Prostate gland (tissue), 2 donors: ENCODE measurements around the gene PROM1. TPM values are rescaled to one million over a fixed set of nuclear protein-coding genes. Genes with fewer than 3 reads are reported as not detected.

ENCODE experiments used
- DNase-seq: peaks from one replicate; pipeline ENCODE4 v3.0.0-alpha.2; 2019; ENCODE audit warnings: low spot score
- H3K27ac ChIP-seq, 2 donors: fragments of 200-600 bp; sonication (generic); 2 replicates each; pipeline ENCODE4 v1.5.1; 2017 to 2019
- H3K27me3 ChIP-seq: fragments of 200-600 bp; sonication (generic); replicated peaks from 2 replicates; pipeline ENCODE4 v1.5.1; 2019; ENCODE audit not compliant: insufficient read depth
- H3K36me3 ChIP-seq, 2 donors: fragments of 200-600 bp; sonication (generic); 1 replicate in 1 of 2; 2 replicates in 1 of 2; pipeline versions ENCODE4 v1.5.1 to v1.8.1; 2017 to 2019
- H3K4me1 ChIP-seq: fragments of 200-600 bp; sonication (generic); replicated peaks from 2 replicates; pipeline ENCODE4 v1.5.1; 2019
- H3K4me3 ChIP-seq, 2 donors: fragments of 200-600 bp; sonication (generic); 2 replicates each; pipeline ENCODE4 v1.5.1; 2017 to 2019
- H3K9me3 ChIP-seq: fragments of 200-600 bp; sonication (generic); 2 replicates; pipeline ENCODE4 v1.5.1; 2017
- CTCF ChIP-seq, 4 experiments: fragments of 200-600 bp in 2 of 4; fragments of 450-650 bp in 2 of 4; sonication (generic) in 2 of 4; IDR thresholded peaks; 1 replicate in 3 of 4; 2 replicates in 1 of 4; pipeline ENCODE4 v1.5.1; 2016 to 2019; ENCODE audit warnings: antibody characterized with exemption in 4 of 4, mild to moderate bottlenecking in 2 of 4, moderate library complexity in 2 of 4
- POLR2A ChIP-seq: fragments of 450-650 bp; IDR thresholded peaks from one replicate; pipeline ENCODE4 v1.6.1; 2016; ENCODE audit warnings: antibody characterized with exemption, mild to moderate bottlenecking
- POLR2AphosphoS5 ChIP-seq: sonication (generic); formaldehyde crosslinking; IDR thresholded peaks from one replicate; pipeline ENCODE4 v1.6.1; 2017; ENCODE audit warnings: antibody characterized with exemption
- WGBS: methylation state at CpG from one replicate; pipeline ENCODE4 v1.1.5; 2018; 5-methylcytosine and 5-hydroxymethylcytosine counted together
- intact Hi-C: fragments of 100-400 bp; cut with DNase I; formaldehyde crosslinking; loops from one replicate; pipeline ENCODE4 v1.14.2; 2022
- total RNA-seq, 2 donors: library from RNA; depleted of rRNA; stranded (reverse); fragments of >200 nt; gene quantifications; one replicate each; pipeline ENCODE4 v1.1.0, GENCODE V29; 2016

Gene PROM1
- total RNA-seq, 2 donors from 2014 or later: 5.7 to 9.7 TPM

GRCh38 chr4:16126714-16127113 lies 42.9 kb upstream of the PROM1 start:
- no peaks in the 10 kb centered on the region for H3K9me3 ChIP-seq
- no peak for DNase-seq
- H3K27me3 ChIP-seq: no peaks in the 10 kb centered on the region
- no peaks in the 10 kb centered on the region for H3K36me3 ChIP-seq
- no peak overlapping the region for H3K4me3 ChIP-seq
- TF ChIP-seq CTCF (IDR thresholded peaks at IDR 0.05) (no peak), POLR2A (no peak), POLR2AphosphoS5 (no peak)
- no peaks in the 10 kb centered on the region for H3K4me1 ChIP-seq
- H3K27ac ChIP-seq: no peak overlapping the region
- intact Hi-C loops: no loop called here
- 100% methylated on average over 1 of the region's 1 CpG for WGBS

GRCh38 chr4:16125571-16126445 lies 42.0 kb upstream of the PROM1 start:
- H3K4me1 ChIP-seq: no peaks in the 10 kb centered on the region
- no peak overlapping the region for H3K4me3 ChIP-seq
- intact Hi-C loops: no loop called here
- H3K36me3 ChIP-seq: no peaks in the 10 kb centered on the region
- DNase-seq: no peak
- TF ChIP-seq CTCF (IDR thresholded peaks at IDR 0.05) (no peak), POLR2AphosphoS5 (no peak), POLR2A (no peak)
- H3K9me3 ChIP-seq: no peaks in the 10 kb centered on the region
- H3K27ac ChIP-seq: no peak overlapping the region
- H3K27me3 ChIP-seq: no peaks in the 10 kb centered on the region
- WGBS: 77% methylated on average over 8 of the region's 8 CpGs

- H3K27ac ChIP-seq: no peak overlapping the region
- no peak for DNase-seq
- WGBS: 79% methylated on average over 4 of the region's 4 CpGs
- TF ChIP-seq POLR2A (no peak), CTCF (IDR thresholded peaks at IDR 0.05) (no peak), POLR2AphosphoS5 (no peak)
- no peaks in the 10 kb centered on the region for H3K27me3 ChIP-seq
- no peaks in the 10 kb centered on the region for H3K9me3 ChIP-seq
- no peaks in the 10 kb centered on the region for H3K36me3 ChIP-seq
- H3K4me3 ChIP-seq: no peak overlapping the region
- intact Hi-C loops: no loop called here
- no peaks in the 10 kb centered on the region for H3K4me1 ChIP-seq
Measured at GRCh38 chr4:16124232-16124631, 40.4 kb upstream of the PROM1 start.

- 69% methylated on average over 7 of the region's 7 CpGs for WGBS
- no peak for DNase-seq
- H3K4me1 ChIP-seq: no peaks in the 10 kb centered on the region
- intact Hi-C loops: no loop called here
- no peaks in the 10 kb centered on the region for H3K36me3 ChIP-seq
- no peak overlapping the region for H3K27ac ChIP-seq
- TF ChIP-seq POLR2A (no peak), CTCF (IDR thresholded peaks at IDR 0.05) (no peak), POLR2AphosphoS5 (no peak)
- no peaks in the 10 kb centered on the region for H3K27me3 ChIP-seq
- H3K4me3 ChIP-seq: no peak overlapping the region
- no peaks in the 10 kb centered on the region for H3K9me3 ChIP-seq
Measured at GRCh38 chr4:16123356-16124084, 39.7 kb upstream of the PROM1 start.
